HG03095 (cell line): ENCODE measurements around the gene OGA.

Experiments used
- ATAC-seq: cut with Tn5 transposase; IDR thresholded peaks from one replicate; pipeline ENCODE4 v1.9.1; 2021; ENCODE audit warnings: moderate library complexity; ENCODE audit not compliant: unreplicated experiment

OGA gene

DNA sequence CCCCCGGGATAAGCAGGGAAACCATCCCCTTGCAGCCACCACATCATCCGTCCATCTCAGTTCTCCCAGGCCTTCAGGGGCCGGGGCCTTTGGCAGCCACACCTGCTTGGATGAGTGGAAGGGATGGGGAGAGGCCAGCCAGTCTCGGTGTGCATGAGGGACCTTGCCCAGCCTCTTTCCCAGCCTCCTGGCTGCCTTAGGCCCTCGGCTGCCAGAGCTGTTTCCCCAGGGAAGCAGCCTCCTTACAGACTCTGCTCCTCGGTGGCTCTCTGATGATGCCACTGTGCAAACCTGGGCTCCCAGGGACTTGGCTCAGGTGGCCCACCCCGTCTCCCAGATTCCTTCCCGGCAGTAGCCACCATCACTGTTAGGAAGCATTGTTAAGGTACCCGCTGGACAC, 57.0 kb downstream of the OGA start:
- no peak for ATAC-seq

GRCh38 chr10:101760510-101760909, 57.7 kb downstream of the OGA start:
- ATAC-seq: no peak

GRCh38 chr10:101759309-101760247, 58.7 kb downstream of the OGA start:
- ATAC-seq: no peak

- ATAC-seq: no peak
Measured at GRCh38 chr10:101758858-101759257, 59.4 kb downstream of the OGA start.

DNA sequence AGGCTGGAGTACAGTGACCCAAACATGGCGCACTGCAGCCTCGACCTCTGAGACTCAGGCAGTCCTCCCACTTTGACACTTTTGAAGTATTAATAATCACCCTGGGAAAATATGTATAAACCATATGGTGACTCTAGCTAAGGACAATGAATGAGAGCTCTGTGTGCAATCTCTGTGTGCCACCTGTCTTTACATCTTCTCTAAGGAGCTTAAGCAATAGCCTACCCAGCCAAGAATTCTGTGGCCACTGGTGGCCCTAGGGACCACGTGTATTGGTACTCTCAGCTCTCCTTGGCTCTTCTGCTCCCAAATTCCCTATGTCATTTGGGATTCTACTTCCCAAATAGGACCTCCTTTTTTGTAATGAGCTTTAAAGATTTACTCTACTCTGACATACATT, 66.0 kb downstream of the OGA start:
- no peak for ATAC-seq

DNA sequence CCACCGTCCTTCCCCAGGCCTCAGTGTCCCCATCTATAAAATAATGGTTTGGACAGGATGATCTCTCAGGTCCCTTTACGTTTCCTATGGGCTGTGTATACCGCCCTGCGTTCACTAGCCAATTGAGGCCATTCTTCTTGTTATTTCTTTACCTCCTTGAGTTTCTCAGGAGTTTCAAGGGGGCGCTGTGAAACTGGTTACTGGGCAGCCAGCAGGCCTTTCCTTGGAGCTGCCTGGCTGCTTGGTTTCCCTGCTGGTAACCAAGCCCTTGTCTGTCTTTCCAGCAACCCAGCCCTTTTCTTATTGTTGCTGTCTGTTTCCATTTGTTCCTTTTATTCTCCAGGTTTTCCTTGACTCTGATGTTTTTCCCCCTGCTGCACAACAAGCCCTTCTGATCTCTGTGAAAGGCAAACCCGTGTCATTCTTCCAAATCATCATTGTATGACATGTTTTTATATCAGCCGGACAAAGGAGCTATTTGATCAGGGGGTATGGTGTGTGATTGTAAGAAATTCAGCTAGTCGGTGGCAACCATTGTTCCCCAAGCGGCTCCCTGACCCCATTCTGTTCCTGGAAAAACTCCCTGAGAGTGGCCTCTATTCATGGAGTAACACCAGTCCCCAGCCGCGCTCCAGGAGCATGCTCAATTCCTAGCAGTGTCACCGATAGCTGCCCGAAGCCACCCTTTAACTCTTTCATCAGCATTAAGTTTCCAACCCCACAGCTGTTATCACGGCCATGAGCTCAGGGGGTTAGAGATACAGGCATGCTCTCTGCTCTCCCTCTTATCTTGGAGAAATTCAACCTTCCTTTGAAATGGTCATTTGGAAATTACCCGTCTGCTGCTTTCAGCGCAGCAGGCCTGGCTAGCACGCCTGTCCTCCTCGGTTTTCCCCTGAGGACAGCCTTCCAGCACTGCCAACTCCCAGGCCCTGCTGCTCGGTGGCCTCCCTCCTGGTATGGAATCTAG, 68.9 kb downstream of the OGA start:
- ATAC-seq: no peak

DNA sequence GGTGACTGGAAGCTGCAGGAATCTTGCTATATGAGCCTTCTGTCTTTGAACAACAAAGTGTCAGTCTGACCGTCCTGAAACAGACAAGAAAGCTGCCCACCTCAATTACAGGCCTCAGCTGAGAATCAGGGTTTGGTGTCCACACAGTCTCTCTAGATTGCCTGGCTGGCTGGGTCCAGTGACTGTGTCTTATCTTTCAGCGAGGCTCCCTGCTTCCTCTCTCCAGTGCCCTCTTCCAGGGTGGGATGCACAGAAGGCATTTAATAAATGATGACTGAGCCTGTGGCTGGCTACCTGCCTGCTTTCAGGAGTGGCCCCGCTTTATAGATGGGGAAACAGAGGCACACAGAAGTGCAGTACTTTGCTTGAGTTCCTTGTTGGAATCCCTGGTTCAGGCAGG, 69.7 kb downstream of the OGA start:
- no peak for ATAC-seq

GRCh38 chr10:101745074-101745696, 73.1 kb downstream of the OGA start:
- ATAC-seq: no peak

- ATAC-seq: no peak
Measured at GRCh38 chr10:101744267-101744666, 74.0 kb downstream of the OGA start.

GRCh38 chr10:101741938-101742337, 76.3 kb downstream of the OGA start:
- ATAC-seq: no peak

DNA sequence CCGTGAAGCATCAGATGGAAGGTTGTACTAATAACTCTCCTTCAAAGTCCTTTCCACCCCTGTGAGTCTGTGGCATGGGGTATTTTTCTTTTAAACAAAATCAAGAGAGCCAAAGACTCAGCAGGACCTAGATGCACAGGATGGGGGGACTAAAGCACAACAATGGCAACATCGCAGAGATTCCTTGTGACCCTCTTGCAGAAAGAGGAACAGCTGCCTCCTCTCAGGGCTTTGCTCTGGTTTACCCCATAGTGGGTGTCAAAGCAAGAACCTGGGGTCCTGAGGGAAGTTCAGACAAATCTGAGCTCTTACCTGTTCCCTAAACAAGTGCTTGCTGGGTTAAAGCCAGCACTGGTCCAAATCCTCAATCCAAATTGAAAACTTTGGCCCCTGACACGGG, 81.6 kb downstream of the OGA start:
- no peak for ATAC-seq
